Smooth muscle cell (in vitro differentiated cells): ENCODE results near the gene PPFIA2. TPM values are rescaled to one million over a fixed set of nuclear protein-coding genes. Genes with fewer than 3 reads are reported as not detected.

ENCODE experiments used
- DNase-seq: peaks from one replicate; lab custom pipeline; 2025; ENCODE audit not compliant: unreplicated experiment; lab: John Stamatoyannopoulos, UW
- H2AFZ ChIP-seq: fragments of 200-600 bp; sonication (generic); 2 replicates; pipeline ENCODE4 v1.6.0; 2016; ENCODE audit warnings: antibody characterized with exemption, low read depth, mild to moderate bottlenecking
- H3F3A ChIP-seq: fragments of 200-600 bp; sonication (generic); 2 replicates; pipeline ENCODE4 v1.6.0; 2017; ENCODE audit warnings: antibody characterized with exemption, low read depth
- H3K27ac ChIP-seq: fragments of 200-600 bp; sonication (generic); 2 replicates; pipeline ENCODE4 v1.5.1; 2016; ENCODE audit warnings: low read depth, mild to moderate bottlenecking
- H3K27me3 ChIP-seq: fragments of 200-600 bp; sonication (generic); 2 replicates; pipeline ENCODE4 v1.6.1; 2016; ENCODE audit warnings: low read depth, mild to moderate bottlenecking
- H3K36me3 ChIP-seq: fragments of 200-600 bp; sonication (generic); 2 replicates; pipeline ENCODE4 v1.5.1; 2016; ENCODE audit warnings: low read depth
- H3K4me1 ChIP-seq: fragments of 200-600 bp; sonication (generic); 2 replicates; pipeline ENCODE4 v1.5.1; 2016; ENCODE audit warnings: low read depth
- H3K4me2 ChIP-seq: fragments of 200-600 bp; sonication (generic); 2 replicates; pipeline ENCODE4 v1.6.0; 2016; ENCODE audit warnings: mild to moderate bottlenecking
- H3K4me3 ChIP-seq: fragments of 200-600 bp; sonication (generic); 2 replicates; pipeline ENCODE4 v1.5.1; 2016; ENCODE audit warnings: mild to moderate bottlenecking
- H3K79me2 ChIP-seq: fragments of 200-600 bp; sonication (generic); 2 replicates; pipeline ENCODE4 v1.6.0; 2016; ENCODE audit warnings: low read depth, mild to moderate bottlenecking
- H3K9ac ChIP-seq: fragments of 200-600 bp; sonication (generic); 2 replicates; pipeline ENCODE4 v1.6.0; 2016; ENCODE audit warnings: low read depth
- H3K9me3 ChIP-seq: fragments of 200-600 bp; sonication (generic); replicated peaks from 2 replicates; pipeline ENCODE4 v1.5.1; 2016; ENCODE audit warnings: low read depth
- H4K20me1 ChIP-seq: fragments of 200-600 bp; sonication (generic); 2 replicates; pipeline ENCODE4 v1.6.0; 2016; ENCODE audit warnings: low read depth
- CTCF ChIP-seq: fragments of 200-600 bp; sonication (generic); IDR thresholded peaks from 2 replicates; pipeline ENCODE4 v1.5.1; 2017; ENCODE audit warnings: borderline replicate concordance, mild to moderate bottlenecking, antibody characterized with exemption; ENCODE audit not compliant: insufficient read depth, poor library complexity, severe bottlenecking
- WGBS: methylation state at CpG from one replicate; pipeline ENCODE4 v1.1.7; 2016; ENCODE audit warnings: low lambda C conversion rate; 5-methylcytosine and 5-hydroxymethylcytosine counted together
- polyA plus RNA-seq: library from polyadenylated mRNA; unstranded; fragments of >200 nt; fragmentation: Nextera tagmentation; extraction: Ambion mirVana; gene quantifications from 2 replicates; pipeline ENCODE4 v1.2.1, GENCODE V29; 2016
- total RNA-seq: library from RNA; depleted of rRNA; stranded (reverse); fragments of >200 nt; gene quantifications from 2 replicates; pipeline ENCODE4 v1.2.3, GENCODE V29; 2014

Gene PPFIA2
- total and polyA plus RNA-seq, 2 experiments from 2014 or later, result not detected

GRCh38 chr12:81465876-81466275 lies 293.3 kb downstream of the PPFIA2 start:
- Histone ChIP-seq H3K79me2 (no peaks in the 10 kb centered on the region), H3K4me2 (no peak overlapping the region), H3K4me3 (no peak overlapping the region), H2AFZ (no peak overlapping the region), H3K27ac (no peak overlapping the region), H4K20me1 (no peaks in the 10 kb centered on the region), H3K4me1 (no peaks in the 10 kb centered on the region), H3F3A (no peaks in the 10 kb centered on the region), H3K9ac (no peak overlapping the region), H3K9me3 (no peaks in the 10 kb centered on the region), H3K27me3 (no peaks in the 10 kb centered on the region), H3K36me3 (no peaks in the 10 kb centered on the region)
- TF ChIP-seq CTCF, result no peak
- 93% methylated on average over 3 of the region's 3 CpGs for WGBS
- DNase-seq, result no peak

- no peak for TF ChIP-seq CTCF
- H3K9ac ChIP-seq, result no peak overlapping the region
- no peak overlapping the region for H2AFZ ChIP-seq
- no peaks in the 10 kb centered on the region for H3K4me1 ChIP-seq
- no peaks in the 10 kb centered on the region for H3K79me2 ChIP-seq
- no peaks in the 10 kb centered on the region for H3F3A ChIP-seq
- no peak overlapping the region for H3K4me2 ChIP-seq
- 87% methylated on average over 3 of the region's 3 CpGs for WGBS
- no peak overlapping the region for H3K27ac ChIP-seq
- no peak overlapping the region for H3K4me3 ChIP-seq
- H3K27me3 ChIP-seq, result no peaks in the 10 kb centered on the region
- H3K36me3 ChIP-seq, result no peaks in the 10 kb centered on the region
- DNase-seq, result no peak
- no peaks in the 10 kb centered on the region for H3K9me3 ChIP-seq
- H4K20me1 ChIP-seq, result no peaks in the 10 kb centered on the region
These were observed 294.0 kb downstream of the PPFIA2 start for GRCh38 chr12:81465191-81465590.

GRCh38 chr12:81461163-81461562 lies 298.0 kb downstream of the PPFIA2 start:
- Histone ChIP-seq H3K4me1 (no peaks in the 10 kb centered on the region), H3K36me3 (no peaks in the 10 kb centered on the region), H3K4me3 (no peak overlapping the region), H3F3A (no peaks in the 10 kb centered on the region), H3K27me3 (no peaks in the 10 kb centered on the region), H4K20me1 (no peaks in the 10 kb centered on the region), H3K27ac (no peak overlapping the region), H2AFZ (no peak overlapping the region), H3K4me2 (no peak overlapping the region), H3K9ac (no peak overlapping the region), H3K79me2 (no peaks in the 10 kb centered on the region), H3K9me3 (no peaks in the 10 kb centered on the region)
- peak; percentile 17 for TF ChIP-seq CTCF
- DNase-seq, result no peak
- 52% methylated on average over 4 of the region's 4 CpGs for WGBS

- H3K9me3 ChIP-seq, result no peaks in the 10 kb centered on the region
- no peaks in the 10 kb centered on the region for H3K4me1 ChIP-seq
- no peak for DNase-seq
- H3K4me3 ChIP-seq, result no peak overlapping the region
- TF ChIP-seq CTCF, result peak; percentile 72
- H3K27me3 ChIP-seq, result no peaks in the 10 kb centered on the region
- no peak overlapping the region for H3K9ac ChIP-seq
- no peaks in the 10 kb centered on the region for H3F3A ChIP-seq
- H2AFZ ChIP-seq, result no peak overlapping the region
- no peaks in the 10 kb centered on the region for H4K20me1 ChIP-seq
- H3K36me3 ChIP-seq, result no peaks in the 10 kb centered on the region
- no peaks in the 10 kb centered on the region for H3K79me2 ChIP-seq
- H3K27ac ChIP-seq, result no peak overlapping the region
- WGBS, result 25% methylated on average over 5 of the region's 5 CpGs
- peak overlapping the region; percentile 31 for H3K4me2 ChIP-seq
These were observed 308.0 kb downstream of the PPFIA2 start for GRCh38 chr12:81450920-81451739.
